ENCODE data around the gene LCMT2.

GRCh38 chr15:43276563-43277200 lies 53.7 kb downstream of the LCMT2 start:
- TF ChIP-seq CTCF (IDR thresholded peaks at IDR 0.05) (no peak), POLR2AphosphoS5 (IDR thresholded peaks at IDR 0.05) (no peak)
